Renal cortical epithelial cell (primary cell): Measurements from ENCODE around the gene ZDHHC4. TPM values are rescaled to one million over a fixed set of nuclear protein-coding genes. Genes with fewer than 3 reads are reported as not detected.

Source experiments
- DNase-seq: peaks from one replicate; pipeline ENCODE4 v3.0.0-alpha.2; 2011; ENCODE audit warnings: low read depth
- total RNA-seq: library from RNA; depleted of rRNA; stranded (reverse); fragments of >200 nt; gene quantifications from 2 replicates; pipeline ENCODE4 v1.2.3, GENCODE V29; 2014

Gene ZDHHC4
- total RNA-seq, 1 donor from 2014 or later, result 58.8 TPM

DNA sequence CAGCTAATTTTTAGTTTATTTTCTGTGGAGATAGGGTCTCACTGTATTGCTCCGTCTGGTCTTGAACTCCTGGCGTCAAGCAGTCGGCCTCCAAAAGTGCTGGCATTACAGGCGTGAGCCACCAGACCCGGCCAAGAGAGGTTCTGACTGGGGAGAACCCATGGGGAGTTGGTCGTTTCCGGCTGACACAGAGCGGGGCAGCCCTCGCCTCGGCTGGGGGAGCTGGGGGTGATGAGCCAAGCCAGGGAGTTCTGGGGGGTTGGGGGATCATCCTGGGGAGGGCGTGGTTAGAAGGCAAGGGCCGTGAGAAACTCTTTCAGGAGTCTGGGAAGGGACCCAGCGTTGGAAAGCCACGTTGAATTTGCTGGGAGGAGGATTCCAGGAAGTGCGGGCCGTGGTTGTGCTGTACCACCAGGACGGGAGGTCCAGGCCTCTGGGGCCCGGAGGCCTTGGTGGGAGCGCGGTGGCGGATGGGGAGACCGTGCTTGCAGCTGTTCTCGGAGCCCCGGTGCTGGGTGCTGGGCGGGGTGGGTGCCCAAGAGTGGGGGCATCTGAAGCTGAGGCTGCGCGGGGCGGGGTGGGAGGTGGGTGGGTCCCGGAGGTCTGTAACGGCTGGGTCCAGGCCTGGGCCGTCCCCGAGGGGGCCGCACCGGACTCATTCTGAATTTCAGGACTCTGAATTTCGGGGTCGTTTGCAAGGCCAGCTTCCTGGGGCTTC, 29.8 kb downstream of the ZDHHC4 start:
- no peak for DNase-seq

- DNase-seq, result no peak
Measured at GRCh38 chr7:6607651-6608051, 30.4 kb downstream of the ZDHHC4 start.

DNA sequence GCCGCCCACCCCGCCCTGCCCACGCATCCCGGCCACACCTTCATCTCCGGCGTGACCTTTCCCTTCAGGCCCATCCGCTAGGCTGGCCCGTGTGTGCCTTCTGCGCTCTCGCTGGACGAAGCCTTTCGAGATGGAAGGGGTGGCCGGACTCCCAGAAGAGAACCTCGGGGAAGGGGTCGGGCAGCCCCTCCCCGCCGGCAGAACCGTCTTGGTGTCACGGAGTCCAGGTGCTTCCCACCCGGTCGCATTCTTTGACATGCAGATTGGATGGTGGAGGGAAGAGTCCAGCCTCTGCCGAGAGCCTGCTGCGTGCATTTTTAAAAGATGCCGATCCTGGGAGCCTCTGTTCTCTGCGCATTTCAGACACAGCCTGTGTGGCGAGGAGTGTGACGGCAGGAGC, 30.8 kb downstream of the ZDHHC4 start:
- DNase-seq, result no peak

- DNase-seq, result no peak
Measured at GRCh38 chr7:6608794-6609193, 31.5 kb downstream of the ZDHHC4 start.

DNA sequence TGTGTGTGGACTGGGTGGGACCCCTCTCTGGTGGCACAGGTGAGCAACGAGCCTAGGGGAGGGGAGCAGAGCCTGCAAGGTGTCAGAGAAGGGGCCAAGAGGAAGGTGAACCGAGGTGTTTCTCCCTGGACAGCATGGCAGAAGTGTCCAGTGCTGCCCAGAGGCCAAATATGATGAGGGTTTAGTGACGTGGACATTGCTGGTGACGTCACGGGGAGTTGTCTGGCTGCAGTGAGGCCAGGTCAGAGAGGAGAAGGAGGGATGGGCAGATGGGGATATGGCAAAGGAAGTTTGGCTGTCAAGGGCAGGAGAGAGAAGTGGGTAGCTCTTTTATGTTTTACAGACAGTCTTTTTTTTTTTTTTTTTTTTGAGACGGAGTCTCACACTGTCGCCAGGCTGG, 35.6 kb downstream of the ZDHHC4 start:
- no peak for DNase-seq

- no peak for DNase-seq
Measured at GRCh38 chr7:6613706-6614105, 36.5 kb downstream of the ZDHHC4 start.

GRCh38 chr7:6614953-6615722, 37.9 kb downstream of the ZDHHC4 start, which contains the start of gene ZNF853:
Gene ZNF853, plus strand, starts transcription at chr7:6615610. Its CDS starts 565 bp downstream, at chr7:6616175.
- DNase-seq, result no peak

- no peak for DNase-seq
Measured at GRCh38 chr7:6615723-6616555, 38.7 kb downstream of the ZDHHC4 start.

DNA sequence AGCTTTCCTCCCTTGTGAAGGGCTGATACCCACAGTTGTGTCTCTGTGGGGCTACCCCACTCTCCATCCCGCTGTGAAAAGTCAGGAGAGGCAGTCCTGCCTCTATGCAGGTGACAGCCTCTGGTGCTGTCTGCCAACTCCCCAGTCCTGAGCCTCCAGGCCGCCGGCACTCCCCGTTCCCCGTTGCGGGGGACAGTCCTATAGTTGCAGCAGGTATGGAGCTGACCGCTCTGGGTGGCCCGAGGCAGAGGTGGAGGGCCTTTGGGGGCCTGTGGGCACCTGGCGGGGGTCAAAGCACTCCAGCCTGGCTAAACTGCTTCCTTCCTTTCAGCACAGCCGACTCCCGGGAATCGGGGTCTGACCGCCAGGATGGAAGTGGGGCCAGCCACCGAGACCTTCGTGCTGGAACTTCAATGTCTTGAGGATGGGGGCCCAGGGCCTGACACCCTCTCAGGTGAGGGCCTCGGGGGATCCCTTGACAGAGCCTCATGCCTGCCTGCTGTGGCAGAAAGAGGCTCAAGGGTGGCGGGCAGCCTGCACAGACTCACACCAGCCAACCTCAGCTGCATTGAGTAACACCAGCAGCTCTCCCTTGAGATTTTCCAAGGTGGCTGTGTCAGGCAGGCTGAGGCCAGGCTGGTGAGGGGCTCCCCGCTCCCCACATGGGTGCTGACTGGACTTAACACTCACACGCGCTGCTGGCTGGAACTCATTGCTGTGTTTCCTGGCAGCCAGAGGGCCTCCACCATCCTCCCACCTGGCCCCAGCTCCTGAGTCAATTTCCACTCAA, 39.8 kb downstream of the ZDHHC4 start:
- DNase-seq, result no peak

DNA sequence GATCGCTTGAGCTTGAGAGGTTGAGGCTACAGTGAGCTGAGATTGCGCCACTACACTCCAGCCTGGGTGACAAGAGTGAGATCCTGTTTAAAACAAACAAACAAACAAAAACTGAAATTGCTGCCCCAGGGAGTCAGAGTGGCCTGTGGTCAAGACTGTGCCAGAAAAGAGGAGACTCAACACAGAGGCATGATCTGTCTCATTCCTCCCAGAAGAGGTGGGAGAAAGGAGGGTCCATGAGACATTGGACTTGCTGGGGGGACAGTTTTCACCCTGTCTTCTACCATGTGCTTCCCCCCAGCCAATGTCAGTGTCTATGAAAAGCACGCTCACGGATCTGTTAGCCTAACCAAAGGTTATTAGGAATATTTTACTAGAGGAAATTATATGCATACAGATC, 41.4 kb downstream of the ZDHHC4 start:
- no peak for DNase-seq

DNA sequence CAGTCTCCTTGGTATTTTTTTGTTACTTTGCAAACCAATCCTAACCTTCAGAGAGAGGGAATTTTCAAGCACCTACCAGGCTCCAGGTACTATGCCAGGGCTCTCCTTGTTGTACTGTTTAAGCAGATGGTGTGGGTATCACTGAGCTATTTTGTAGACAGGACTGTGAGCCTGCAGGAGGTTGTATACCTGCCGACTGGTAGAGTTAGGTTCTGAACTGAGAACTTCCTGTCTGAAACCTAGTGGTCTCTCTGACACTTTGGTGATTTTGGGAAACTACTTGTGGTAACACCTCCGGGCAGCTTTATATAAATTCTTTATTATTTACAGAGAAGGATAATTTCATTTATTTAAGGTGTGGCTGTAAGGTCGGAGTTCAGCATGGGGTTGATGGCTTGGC, 42.7 kb downstream of the ZDHHC4 start:
- DNase-seq, result no peak

GRCh38 chr7:6621195-6622133, 44.2 kb downstream of the ZDHHC4 start:
- DNase-seq, result no peak

DNA sequence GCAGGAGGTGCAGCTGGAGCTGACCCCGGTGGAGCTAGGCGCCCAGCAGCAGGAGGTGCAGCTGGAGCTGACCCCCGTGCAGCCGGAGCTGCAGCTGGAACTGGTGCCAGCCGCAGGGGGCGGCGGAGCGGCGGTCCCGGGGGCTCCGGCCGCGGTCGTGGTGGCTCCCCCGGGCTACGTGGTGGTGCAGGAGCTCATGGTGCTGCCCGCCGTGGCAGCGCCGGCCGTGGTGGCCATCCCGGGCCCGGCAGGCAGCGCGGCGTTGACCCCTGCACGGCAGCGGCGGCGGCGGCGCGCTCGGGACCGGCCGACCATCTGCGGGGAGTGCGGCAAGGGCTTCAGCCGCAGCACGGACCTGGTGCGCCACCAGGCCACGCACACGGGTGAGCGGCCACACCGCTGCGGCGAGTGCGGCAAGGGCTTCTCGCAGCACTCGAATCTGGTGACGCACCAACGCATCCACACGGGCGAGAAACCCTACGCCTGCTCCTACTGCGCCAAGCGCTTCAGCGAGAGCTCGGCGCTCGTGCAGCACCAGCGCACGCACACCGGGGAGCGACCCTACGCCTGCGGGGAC, 45.0 kb downstream of the ZDHHC4 start:
- no peak for DNase-seq

- no peak for DNase-seq
Measured at GRCh38 chr7:6623589-6624245, 46.5 kb downstream of the ZDHHC4 start.

GRCh38 chr7:6624246-6624611, 47.0 kb downstream of the ZDHHC4 start:
- no peak for DNase-seq

DNA sequence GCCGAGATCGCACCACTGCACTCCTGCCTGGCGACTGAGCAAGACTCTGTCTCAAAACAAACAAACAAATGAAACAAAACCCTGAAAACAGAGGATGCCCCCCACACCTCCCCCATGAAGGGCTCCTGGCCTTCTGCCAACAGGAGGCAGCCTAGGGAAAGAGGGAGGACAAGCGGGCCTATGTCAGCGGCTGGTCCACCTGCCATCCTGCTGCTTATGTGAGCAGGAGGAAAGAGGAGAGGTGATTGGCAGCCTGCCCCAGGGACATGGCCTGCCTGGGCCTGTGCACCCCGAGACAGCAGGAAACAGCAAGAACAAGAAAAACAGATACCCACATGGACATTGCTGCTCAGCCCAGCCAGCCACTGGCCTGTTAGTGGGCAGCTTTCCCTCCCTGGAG, 50.8 kb downstream of the ZDHHC4 start:
- no peak for DNase-seq

DNA sequence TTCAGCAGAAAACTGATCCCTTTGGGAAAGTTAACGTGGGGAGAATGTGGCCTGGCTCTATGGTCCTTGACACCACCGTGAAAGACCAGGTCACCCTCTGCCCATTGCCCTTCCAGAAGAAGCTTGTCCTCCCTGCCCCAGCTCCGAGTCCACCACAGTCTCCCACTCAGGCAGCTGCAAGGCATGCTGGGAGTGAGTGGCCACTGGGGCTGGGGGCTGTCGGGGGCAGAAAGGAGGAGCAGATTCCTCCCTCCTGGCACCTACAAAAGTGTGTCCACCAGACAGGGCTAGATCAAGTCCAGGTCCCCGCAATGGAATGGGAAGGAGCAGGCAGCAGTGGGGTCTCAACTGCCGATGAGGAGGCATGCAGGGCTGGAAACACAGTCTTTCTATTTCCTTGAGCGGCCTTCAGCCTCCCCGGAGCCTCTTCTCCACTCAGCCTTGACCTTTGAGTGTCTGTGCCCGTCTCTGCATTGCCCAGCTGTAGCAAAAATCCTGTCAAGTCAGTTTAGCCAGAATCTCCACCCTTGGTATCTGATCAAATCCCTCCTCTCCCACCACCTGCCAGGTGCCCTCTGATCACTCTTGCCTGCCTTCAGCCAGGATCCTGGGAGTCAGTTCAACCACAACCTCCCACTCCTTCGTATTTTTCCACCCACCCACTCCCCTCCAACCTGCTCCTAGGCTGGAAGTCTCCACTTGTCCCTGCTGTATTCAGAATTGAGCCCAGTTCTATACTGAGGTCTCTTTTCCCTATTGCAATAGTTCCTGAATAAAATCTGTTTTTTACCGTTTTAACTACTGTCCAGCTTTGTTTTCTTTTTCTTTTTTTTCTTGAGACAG, 53.0 kb downstream of the ZDHHC4 start:
- no peak for DNase-seq

DNA sequence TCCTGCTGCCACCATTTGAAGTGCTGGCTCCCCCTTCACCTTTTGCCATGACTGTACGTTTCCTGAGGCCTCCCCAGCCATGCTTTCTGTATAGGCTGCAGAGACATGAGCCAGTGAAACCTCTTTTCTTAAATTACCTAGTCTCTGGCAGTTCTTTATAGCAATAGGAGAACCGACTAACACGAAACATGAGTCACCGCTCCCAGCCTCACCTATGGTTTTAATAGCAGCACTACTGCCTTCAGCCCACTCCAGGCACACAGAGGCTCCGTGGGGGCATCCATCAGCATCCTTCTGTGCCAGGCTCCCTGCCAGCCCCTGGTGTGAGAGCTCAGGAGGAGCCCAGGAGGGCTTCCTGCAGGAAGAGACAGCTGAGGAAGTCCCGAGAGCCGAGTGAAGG, 54.4 kb downstream of the ZDHHC4 start:
- no peak for DNase-seq

GRCh38 chr7:6634021-6634420, 56.8 kb downstream of the ZDHHC4 start:
- DNase-seq, result no peak
